Astrocyte of the cerebellum (primary cell): Measurements from ENCODE around the gene KIF15.
A peak's percentile ranks its signal among the peaks of the same experiment; 100 is the strongest.

Experiments
- DNase-seq: peaks from one replicate; pipeline ENCODE4 v3.0.0-alpha.2; 2011; ENCODE audit warnings: low read depth
- H3K4me3 ChIP-seq: 2 replicates; pipeline ENCODE4 v1.5.1; 2011; ENCODE audit warnings: mild to moderate bottlenecking, low read depth, low read length, moderate library complexity
- CTCF ChIP-seq: IDR thresholded peaks from 2 replicates; pipeline ENCODE4 v1.5.1; 2012; ENCODE audit warnings: low read length, low read depth, moderate library complexity, mild to moderate bottlenecking; ENCODE audit errors: missing control alignments
- in situ Hi-C: cut with HindIII; loops from 2 replicates; pipeline ENCODE4 v1.10.0; 2017; ENCODE audit warnings: low sequenced_read_pairs

The KIF15 gene

GRCh38 chr3:44886561-44886960 lies 125.0 kb downstream of the KIF15 start:
- DNase-seq: no peak
- no peak overlapping the region for H3K4me3 ChIP-seq
- no peak for TF ChIP-seq CTCF
- in situ Hi-C loops: no loop called here

GRCh38 chr3:44887101-44887500 lies 125.5 kb downstream of the KIF15 start:
- DNase-seq: no peak
- in situ Hi-C loops: no loop called here
- TF ChIP-seq CTCF: no peak
- no peak overlapping the region for H3K4me3 ChIP-seq

- H3K4me3 ChIP-seq: no peak overlapping the region
- in situ Hi-C loops: no loop called here
These were observed 128.7 kb downstream of the KIF15 start for GRCh38 chr3:44890258-44890657.

GRCh38 chr3:44890852-44891251 lies 129.3 kb downstream of the KIF15 start:
- DNase-seq: no peak
- TF ChIP-seq CTCF: no peak
- no peak overlapping the region for H3K4me3 ChIP-seq
- in situ Hi-C loops: no loop called here

More at GRCh38 chr3:44890258-44890657, 128.7 kb downstream of the KIF15 start:
- no peak for TF ChIP-seq CTCF
- DNase-seq: no peak

GRCh38 chr3:44892689-44893088 lies 131.1 kb downstream of the KIF15 start:
- DNase-seq: no peak
- in situ Hi-C loops: no loop called here
- no peak for TF ChIP-seq CTCF
- no peak overlapping the region for H3K4me3 ChIP-seq

- in situ Hi-C loops: no loop called here
- H3K4me3 ChIP-seq: no peak overlapping the region
- DNase-seq: peak; percentile 63
- no peak for TF ChIP-seq CTCF
These were observed 131.5 kb downstream of the KIF15 start for GRCh38 chr3:44893097-44893496.

GRCh38 chr3:44894485-44894884 lies 132.9 kb downstream of the KIF15 start:
- TF ChIP-seq CTCF: no peak
- no peak for DNase-seq
- H3K4me3 ChIP-seq: no peak overlapping the region
- in situ Hi-C loops: no loop called here
